BJ (cell line): Measurements from ENCODE around the gene PXDN. TPM values are rescaled to one million over a fixed set of nuclear protein-coding genes. Genes with fewer than 3 reads are reported as not detected.

Experiments used
- CTCF ChIA-PET: fragments of 350-600 bp; formaldehyde crosslinking; extraction: SDS; loops from one replicate; lab custom pipeline; 2021; ENCODE audit warnings: antibody characterized with exemption, inconsistent platforms; lab: Yijun Ruan, JAX
- POLR2A ChIA-PET: fragments of 300-600 bp; sonication (Branson Sonifier 250); formaldehyde crosslinking; extraction: SDS; loops from one replicate; lab custom pipeline; 2021; ENCODE audit warnings: antibody characterized with exemption; lab: Charles Lee
- DNase-seq: peaks from one replicate; pipeline ENCODE4 v3.0.0-alpha.2; 2011; ENCODE audit warnings: low read depth
- H3K27me3 ChIP-seq: 2 replicates; pipeline ENCODE4 v1.6.0; 2011; ENCODE audit warnings: low read length; ENCODE audit not compliant: control insufficient read depth, insufficient read depth
- H3K36me3 ChIP-seq: 2 replicates; pipeline ENCODE4 v1.5.1; 2011; ENCODE audit warnings: low read length; ENCODE audit not compliant: control insufficient read depth, insufficient read depth
- H3K4me3 ChIP-seq: 2 replicates; pipeline ENCODE4 v1.5.1; 2011; ENCODE audit warnings: low read depth, mild to moderate bottlenecking, control low read depth, low read length
- CTCF ChIP-seq: IDR thresholded peaks from 2 replicates; pipeline ENCODE4 v1.5.1; 2011; ENCODE audit warnings: low read depth, mild to moderate bottlenecking, control low read depth, inconsistent platforms, low read length, moderate library complexity; ENCODE audit not compliant: insufficient read depth
- polyA plus RNA-seq: library from polyadenylated mRNA; depleted of rRNA; stranded (reverse); fragments of >200 nt; gene quantifications from 2 replicates; pipeline ENCODE4 v1.2.3, GENCODE V29; 2011

The PXDN gene
- polyA plus RNA-seq, 1 experiment, result 212 TPM

- Histone ChIP-seq H3K27me3 (no peaks in the 10 kb centered on the region), H3K36me3 (peaks cover under 1% of the 10 kb centered on the region; the same call in 1 of the 2 replicates), H3K4me3 (no peak overlapping the region)
- DNase-seq, result no peak
- ChIA-PET POLR2A (no interaction called here), CTCF (interaction anchor here (0.6 kb wide), 1 partner anchor 67 kb away, joined by 3 read pairs; no protein-coding TSS in a partner anchor)
- TF ChIP-seq CTCF, result no peak
Observed at GRCh38 chr2:1723397-1724042, 20.8 kb downstream of the PXDN start.

- no peak for TF ChIP-seq CTCF
- Histone ChIP-seq H3K27me3 (no peaks in the 10 kb centered on the region), H3K36me3 (peaks cover 1% of the 10 kb centered on the region; the same call in 1 of the 2 replicates), H3K4me3 (no peak overlapping the region)
- ChIA-PET CTCF (interaction anchor here (0.6 to 1.5 kb wide), 3 partner anchors 9 to 129 kb away, joined by 3 read pairs; no protein-coding TSS in a partner anchor), POLR2A (no interaction called here)
- DNase-seq, result no peak
Observed at GRCh38 chr2:1722692-1723091, 21.6 kb downstream of the PXDN start.

- peak; percentile 75 for DNase-seq
- peaks cover 1% of the 10 kb centered on the region for H3K36me3 ChIP-seq
- H3K27me3 ChIP-seq, result no peaks in the 10 kb centered on the region
- no peak overlapping the region for H3K4me3 ChIP-seq
- TF ChIP-seq CTCF, result no peak
- ChIA-PET CTCF (interaction anchor here (0.8 to 1.8 kb wide), 4 partner anchors 10 to 128 kb away, joined by 3 to 4 read pairs (median 3); no protein-coding TSS in a partner anchor), POLR2A (no interaction called here)
Observed at GRCh38 chr2:1721706-1722646, 22.3 kb downstream of the PXDN start.

GRCh38 chr2:1718339-1719220 is 25.7 kb downstream of the PXDN start:
- CTCF ChIA-PET, result interaction anchor here (0.9 to 1.1 kb wide), 2 partner anchors 32 to 168 kb away, joined by 3 to 4 read pairs; no protein-coding TSS in a partner anchor
- Histone ChIP-seq H3K4me3 (no peak overlapping the region), H3K36me3 (peaks cover 2% of the 10 kb centered on the region), H3K27me3 (no peaks in the 10 kb centered on the region)
- no peak for TF ChIP-seq CTCF
- DNase-seq, result no peak
- POLR2A ChIA-PET, result interaction anchor here (0.6 kb wide), 1 partner anchor 11 kb away, joined by 3 read pairs; no protein-coding TSS in a partner anchor
